Panc1 (cell line): ENCODE data around the gene PGBD5.

Experiments used
- CTCF ChIP-seq: fragments of 450-650 bp; IDR thresholded peaks from 2 replicates; pipeline ENCODE4 v1.5.1; 2017; ENCODE audit warnings: mild to moderate bottlenecking
- POLR2AphosphoS5 ChIP-seq: IDR thresholded peaks from 2 replicates; pipeline ENCODE4 v1.6.1; 2012; ENCODE audit warnings: mild to moderate bottlenecking, low read depth, low read length, moderate library complexity

- TF ChIP-seq POLR2AphosphoS5, result no peak
- TF ChIP-seq CTCF, result no peak
Measured at GRCh38 chr1:230337266-230337665, 88.9 kb downstream of the PGBD5 start.
